ENCODE results near the gene RNF43.

Gene RNF43

DNA sequence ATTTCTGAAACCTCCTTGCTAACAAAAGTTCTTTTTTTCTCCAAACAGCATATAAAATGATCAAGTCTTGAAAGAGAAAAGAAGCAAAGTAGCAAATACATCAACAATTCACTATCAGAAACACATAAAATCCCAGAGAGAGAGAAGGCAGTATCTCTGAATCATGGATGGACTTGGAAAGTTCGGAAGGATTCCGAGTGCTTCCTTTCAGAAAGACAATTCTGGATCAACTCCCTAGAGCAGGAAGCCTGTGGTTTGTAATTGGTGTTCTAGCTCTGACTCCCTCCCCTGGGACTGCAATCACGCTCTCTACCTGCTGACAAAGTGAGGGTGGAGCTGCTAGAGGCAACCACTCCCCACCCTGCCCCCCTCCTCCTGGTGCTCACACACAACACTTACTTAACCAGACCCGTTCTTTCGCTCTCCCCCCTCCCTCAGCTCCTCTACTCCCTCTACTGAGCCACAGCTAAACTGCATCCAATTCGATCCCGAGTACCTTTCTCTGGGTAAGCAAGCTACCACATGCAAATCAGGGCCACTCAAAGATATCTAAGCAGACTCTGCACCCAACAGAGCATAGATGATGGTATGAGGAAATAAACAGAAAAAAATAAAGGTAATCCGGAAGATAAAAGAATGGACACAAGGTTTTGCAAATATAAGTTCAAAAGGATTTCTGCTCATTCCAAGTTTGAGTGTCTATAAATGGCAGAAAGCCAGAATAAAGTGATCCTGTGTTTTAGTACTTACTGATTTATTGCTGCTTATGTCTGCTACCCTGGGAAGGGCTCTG lies at the start of gene RNF43:
TSS of gene RNF43 (minus strand) at position 235 of the 793 bp plus-strand sequence. CDS start 1,957 bp downstream, outside the sequence.
- DNase-seq = peak in 49 of 51 donors; percentile 1 to 84 (median 51)

DNA sequence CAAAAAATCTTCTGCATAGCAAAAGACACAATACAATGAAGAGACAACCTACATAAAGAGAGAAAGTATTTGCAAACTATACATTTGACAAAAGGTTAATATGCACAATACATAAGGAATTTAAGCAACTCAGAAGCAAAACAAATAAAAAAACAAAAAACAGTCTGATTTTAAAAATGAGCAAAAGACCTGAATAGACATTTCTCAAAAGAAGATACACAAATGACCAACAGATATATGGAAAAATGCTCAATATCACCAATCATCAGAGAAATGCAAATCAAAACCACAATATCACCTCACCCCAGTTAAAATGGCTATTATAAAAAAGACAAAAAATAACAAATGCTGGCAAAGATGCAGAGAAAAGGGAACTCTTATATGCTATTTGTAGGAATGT lies 38.2 kb upstream of the RNF43 start:
- DNase-seq = no peak

DNA sequence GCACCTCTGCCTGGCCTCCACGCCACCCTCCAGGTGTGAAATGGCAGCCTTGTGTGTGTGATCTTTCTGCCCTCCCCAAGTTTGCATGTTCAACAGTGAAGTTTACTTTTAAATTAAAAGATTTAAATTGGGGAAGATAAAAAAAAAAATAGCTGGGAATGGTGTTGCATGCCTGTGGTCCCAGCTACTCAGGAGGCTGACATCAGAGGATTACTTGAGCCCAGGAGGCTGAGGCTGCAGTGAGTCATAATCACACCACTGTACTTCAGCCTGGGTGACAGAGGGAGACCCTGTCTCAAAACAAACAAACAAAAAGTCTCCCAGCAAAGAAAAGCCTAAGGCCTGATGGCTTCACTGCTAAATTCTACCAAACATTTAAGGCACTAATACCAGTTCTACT lies 35.4 kb upstream of the RNF43 start:
- no peak for DNase-seq

DNA sequence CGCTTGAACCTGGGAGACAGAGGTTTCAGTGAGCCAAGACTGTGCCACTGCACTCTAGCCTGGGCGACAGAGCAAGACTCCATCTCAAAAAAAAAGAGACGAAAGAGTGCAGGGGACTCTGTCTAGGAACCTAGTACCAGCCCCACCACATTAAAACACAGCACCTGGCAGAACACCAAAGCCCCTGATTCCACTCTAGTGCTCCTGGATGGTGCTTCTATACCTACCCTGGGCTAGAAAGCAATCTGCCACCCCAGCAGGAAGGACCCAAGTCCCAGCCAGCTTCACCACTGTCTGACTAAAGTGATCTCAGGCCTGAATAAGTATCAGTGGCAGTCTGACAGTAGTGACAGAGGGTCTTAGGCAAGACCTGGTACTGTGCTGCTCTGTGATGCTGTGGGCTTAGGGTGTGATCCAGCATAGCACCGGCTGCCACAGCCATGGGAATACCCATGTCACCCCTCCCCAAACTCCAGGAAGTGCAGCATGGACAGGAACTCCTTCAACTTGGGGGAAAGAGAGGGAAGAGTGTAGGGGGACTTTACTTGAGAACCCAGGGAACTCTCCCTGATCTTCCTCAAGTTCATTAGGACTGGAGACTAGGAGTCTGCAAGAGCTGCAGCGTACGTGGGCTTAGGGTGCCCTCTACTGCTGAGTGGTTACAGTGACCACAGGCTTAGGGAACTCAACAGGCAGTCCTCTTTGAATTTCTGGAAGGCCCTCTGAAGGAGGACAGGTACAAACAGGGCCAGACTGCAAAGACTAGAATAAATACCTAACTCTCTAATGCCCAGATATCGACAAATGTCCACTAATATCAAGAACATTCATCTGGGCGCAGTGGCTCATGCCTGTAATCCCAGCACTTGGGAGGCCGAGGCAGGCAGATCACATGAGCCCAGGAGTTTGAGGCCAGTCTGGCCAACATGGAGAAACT lies 30.0 kb upstream of the RNF43 start:
- peak in 17 of 51 donors; percentile 1 to 48 (median 20) for DNase-seq

DNA sequence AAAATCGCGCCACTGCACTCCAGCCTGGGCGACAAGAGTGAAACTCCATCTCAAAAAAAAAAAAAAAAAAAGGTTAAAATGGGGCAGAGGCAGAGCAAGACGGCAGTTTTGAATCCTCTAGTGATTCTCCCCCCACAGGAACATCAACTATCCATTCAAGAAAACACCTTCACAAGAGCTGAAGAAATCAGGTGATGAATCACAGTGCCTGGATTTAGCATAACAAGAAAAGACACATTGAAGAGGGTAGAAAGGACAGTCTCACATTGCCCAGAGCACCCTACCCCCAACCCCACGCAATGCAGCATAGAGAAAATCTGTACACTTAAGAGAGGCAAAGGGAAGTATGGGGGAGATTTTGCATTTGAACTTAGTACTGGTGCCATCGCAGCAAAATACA lies 28.8 kb upstream of the RNF43 start:
- no peak for DNase-seq

DNA sequence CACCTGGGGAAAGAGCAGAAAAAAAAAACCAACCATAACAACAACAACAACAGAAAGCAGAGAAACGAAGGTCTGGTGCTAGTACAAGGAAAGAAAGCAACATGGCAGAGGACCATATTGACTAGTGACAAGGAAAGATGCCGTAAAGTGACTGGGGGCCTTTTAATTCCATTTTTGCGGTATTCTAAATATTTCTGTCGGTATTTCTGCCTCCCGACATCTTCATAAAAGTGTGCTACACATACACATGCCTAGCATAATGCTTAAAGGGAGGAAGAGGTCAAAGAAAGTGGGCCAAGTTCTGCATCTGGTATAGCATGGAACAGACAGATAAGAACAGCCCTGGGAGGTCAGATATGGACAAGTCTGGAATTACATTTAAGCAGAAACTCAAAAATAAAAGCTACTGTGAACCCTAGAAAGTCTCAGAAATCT lies 19.5 kb upstream of the RNF43 start:
- DNase-seq = no peak

DNA sequence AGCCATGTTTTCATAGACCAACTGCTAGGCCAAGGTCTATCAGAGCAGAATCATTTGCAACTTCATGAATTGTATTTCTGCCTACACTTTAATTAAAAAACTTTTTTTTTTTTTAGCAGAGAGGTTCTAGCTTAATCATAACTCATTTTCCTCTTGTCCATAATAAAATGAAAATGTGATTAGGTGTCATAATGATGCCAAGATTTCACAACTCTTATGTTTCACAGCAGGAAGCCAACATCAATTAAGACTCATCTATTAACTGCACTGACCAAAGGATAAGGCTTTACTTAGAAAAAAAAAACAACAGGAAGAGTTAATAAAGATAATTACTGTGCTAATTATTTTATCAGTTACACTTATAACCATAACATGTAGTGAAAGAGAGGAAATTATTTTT lies 18.9 kb upstream of the RNF43 start:
- no peak for DNase-seq

DNA sequence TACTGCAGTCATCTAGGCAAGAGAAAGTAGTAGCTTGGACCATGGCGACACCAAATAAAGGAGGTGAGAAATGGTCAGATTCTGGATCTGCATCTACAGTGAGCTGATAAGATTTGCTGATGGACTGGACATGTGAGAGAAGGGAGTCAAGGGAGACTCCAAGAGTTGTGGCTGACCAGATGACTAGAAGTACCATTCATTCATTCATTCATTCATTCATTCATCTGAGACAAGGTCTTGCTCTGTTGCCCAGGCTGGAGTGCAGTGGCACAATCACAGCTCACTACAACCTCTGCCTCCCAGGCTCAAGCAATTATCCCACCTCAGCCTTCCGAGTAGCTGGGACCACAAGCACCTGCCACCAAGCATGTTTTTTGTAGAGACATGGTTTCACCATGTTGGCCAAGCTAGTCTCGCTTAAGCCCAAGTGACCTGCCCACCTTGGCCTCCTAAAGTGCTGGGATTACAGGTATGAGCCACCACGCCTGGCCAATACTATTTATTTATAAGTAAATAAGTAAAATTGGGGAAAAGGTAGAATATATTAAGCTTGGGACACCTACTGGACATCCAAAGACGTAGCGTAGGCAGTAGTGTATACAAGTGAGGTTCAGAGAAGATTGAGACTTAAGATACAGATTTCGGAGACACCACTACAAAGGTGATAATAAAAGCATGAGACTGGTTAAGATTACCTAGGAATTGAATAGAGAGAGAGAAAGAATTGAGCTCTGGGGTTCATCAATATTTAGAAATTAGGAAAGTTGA lies 15.7 kb upstream of the RNF43 start:
- no peak for DNase-seq

DNA sequence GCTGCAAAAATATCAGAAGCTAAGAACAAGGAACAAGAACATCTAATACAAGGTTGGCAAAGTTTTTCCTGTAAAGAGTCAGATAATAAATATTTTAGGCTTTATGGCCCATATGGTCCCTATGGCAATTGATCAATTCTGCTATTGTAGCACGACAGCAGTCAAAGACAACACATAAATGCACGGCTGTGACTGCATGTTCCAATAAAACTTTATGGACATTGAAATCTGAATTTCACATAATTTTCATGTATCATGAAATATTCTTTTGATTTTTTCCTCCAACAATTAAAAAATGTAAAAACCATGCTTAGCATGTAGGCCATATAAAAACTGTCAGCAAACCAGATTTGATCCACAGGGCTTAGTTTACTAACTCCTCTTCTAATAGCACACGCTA lies 10.5 kb upstream of the RNF43 start:
- DNase-seq = no peak

DNA sequence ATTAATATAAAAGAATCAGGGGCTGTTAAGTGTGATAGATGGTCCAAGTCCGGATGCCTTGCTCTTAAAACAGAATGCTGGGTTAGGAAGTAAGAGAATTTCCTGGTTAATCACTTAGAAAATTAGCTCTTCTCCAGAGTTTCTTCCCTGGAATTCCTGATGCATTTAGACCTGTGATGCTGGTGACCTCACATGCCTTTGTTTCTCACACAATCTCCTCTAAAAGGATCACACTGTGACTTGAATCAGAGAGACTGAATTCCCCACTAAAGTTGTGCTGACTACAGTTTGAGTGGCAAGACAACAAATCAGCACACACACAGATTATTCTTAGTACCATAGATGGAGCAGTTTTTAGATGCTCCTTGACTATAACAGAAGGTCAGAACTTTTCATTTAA lies 4.4 kb upstream of the RNF43 start:
- no peak for DNase-seq

DNA sequence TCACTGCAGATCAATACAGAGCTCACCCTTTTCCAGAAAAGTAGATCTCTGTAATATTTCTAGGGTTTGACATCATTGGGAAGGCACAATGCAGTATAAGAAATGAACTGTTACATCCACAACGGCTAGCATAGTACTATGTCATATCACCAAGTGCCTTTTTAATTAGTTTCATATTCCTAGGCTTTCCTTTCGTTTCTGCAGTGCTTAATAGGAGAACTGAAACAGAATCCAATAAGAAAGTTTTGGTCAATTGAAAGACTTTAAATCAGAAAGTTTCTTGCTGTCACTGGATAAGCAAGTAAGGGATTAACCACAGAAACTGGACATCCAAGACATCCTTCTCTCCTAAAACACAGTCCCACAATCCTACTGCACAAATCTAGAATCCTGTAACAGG lies 3.5 kb upstream of the RNF43 start:
- DNase-seq = no peak

DNA sequence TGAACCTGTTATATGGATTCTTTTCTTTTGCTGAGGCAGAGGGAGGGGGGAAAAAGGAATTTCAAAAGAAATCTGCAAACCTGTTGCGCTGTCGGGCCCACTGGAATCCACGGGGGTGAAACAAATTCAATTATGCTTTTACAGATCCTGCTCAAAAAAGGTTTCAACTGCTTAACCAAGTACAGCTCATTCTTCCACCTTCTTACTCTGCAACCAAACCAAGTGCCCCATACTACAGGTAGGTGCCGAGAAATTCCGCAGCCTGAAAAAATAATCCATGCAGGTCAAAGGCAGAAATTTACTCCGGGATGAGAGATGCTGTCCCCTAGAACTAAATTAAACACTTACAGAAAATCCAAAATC lies 416 bp downstream of the RNF43 start:
- DNase-seq = no peak

DNA sequence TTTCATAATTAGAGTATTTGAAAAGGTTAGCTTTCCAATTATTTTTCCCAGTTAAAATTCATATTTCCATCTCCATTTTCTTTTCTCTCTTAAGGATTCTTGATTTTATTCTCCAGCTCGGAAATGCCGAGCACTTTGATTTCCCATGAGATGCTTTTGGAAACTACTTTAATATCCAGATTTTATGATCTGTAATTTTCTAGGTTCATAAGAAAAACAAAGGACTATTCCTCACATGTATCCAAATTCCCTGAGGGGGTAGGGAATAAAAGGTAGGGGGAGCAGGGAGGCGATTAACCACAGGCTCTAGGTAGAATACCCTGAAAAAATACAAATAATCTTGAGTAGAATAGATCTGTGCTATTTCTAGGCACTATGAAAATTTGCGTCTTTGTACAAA lies 938 bp downstream of the RNF43 start:
- no peak for DNase-seq

DNA sequence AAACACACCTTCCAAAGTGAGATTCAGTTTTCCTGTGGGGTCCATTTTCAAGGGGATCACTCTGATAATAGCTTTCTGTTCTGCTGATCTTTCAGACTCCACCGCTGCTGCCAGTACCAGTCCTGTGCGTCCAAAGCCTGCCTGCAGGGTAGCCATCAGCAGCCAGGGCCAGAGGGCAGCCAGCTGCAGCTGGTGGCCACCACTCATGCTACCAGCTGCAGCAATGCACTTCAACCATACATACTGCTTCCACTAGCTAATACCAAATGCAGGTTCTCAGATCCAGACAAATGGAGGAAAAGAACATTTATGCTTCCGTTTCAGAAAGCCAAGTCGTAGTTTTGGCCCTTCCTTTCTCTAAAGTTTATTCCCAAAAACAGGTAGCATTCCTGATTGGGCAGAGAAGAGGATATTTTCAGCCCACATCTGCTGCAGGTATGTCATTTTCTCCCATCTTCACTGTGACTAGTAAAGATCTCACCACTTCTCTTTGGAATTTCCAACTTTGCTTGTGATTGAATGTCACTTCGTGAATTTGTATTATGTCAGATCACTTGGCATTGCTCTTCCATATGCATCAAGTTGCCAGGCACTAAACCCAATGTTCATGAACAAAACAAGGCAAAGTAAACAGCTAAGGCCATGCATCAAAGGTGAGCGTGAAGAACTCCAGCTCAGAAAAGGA lies 1.8 kb downstream of the RNF43 start:
- peak in 1 of 51 donors; percentile 1 for DNase-seq

DNA sequence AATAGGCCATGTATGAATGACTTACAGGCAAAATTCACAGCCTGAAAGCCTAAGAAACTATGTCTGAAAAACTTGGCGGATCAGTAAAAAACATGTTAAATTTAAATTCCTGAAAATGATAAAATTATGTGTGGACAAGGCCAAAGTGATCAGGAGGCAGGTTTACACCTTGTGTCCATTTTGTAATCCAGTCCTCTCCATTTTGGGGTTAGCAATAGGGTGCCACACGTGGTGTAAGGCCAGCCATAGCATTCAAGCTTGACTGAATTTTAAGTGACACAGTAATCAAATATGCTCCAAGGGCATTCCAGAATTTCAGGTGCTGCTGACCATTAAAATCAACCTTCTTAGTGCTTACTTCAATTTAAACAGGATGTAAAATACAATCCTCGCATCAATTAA lies 2.7 kb downstream of the RNF43 start:
- DNase-seq = no peak

DNA sequence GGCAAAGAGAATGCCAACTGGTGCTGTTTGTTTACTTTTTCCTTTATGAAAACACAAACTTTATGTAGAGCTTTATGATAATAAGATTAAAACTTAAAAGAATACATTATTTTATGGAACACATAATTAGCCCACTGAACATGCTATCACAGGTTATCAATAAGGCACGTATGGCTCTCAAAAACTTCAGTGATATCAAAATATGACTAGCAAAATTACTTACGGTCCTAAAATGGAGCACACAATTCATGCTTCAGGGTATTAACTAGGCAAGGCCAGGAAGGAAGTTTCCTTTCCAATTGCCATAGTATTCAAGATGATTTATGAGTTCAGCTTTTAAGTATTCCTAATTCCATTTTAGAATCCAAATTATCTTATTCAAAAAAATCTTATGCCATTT lies 3.6 kb downstream of the RNF43 start:
- no peak for DNase-seq

DNA sequence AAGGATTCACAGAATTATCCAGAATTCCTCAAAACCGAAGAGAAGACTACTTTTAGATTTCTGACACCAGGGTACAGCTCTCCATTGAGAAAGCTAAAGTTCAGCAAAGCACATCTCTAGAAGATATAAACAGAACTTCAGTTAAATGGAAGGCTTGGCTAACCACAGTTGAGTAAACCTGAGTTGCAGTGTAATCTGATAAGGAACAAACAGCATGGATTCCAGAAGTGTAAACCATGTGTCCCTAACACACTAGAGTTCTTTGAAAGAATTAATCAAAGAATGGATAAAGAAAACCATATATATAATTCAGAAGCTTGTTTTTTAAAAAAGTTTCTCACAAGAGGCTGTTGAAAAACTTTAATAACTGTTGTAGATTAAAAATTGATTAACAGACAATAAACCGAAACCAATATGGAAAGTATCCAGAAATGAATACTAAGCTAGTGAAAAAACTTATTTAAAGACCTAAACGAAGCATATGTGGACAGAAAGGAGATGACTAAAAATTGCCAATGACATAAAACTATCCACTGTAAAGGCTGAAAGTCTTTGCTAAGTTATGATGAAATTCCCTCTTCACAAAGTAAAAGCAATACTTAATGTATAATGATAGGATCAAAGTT lies 4.3 kb downstream of the RNF43 start:
- no peak for DNase-seq

DNA sequence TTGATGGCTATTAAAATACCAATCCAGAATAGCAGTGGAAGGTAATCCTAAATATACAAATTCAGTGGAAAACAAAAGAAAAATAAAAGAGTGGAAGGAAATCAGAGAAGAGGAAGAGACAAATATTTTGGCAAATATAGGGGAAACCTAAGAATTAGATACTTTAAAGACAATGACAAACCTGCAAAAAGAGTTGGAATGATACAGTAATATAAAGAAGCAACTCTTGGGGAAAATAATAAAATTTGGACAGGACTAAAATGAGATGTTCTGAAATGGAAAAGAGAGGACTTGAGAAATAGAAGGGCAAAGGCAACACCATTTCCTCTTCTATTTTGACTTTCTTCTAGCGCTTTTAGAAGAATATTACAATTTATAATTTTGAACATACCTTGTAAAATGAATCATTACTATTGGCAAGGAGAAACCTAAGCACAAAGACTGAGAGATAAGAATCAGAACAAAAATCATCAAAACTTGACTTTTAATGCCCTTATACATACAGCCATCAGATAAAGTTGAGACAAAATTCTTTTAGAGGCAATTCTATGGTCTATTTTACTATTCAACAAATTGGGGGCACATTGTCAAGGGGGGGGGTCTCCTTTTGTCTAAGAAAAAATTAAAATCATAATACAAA lies 5.2 kb downstream of the RNF43 start:
- DNase-seq = no peak

DNA sequence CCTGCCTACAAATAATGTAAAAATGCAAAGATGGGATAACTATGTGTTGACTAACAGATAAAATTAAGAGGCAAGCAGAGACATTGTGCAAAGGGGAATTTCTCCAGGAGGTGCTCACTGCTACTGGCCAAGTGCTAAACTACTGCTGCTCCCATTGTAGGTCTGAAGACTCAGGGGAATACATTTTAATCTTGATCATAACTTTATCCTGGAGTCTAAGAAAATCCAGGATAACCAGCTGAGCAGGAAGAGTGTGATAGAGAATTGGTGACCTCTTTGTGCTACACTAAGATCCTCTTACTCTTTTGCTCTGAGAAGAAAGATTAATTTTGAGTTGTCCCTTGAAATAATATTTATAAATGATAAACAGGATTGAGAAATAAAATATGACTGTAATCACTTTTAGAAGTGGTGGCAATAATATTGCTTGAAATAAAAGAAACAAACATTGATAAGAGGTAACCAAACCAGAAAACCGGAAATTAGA lies 5.9 kb downstream of the RNF43 start:
- DNase-seq = no peak
